Brain microvascular endothelial cell (primary cell): Measurements from ENCODE around the gene RHO.

ENCODE experiments used
- DNase-seq: peaks from one replicate; pipeline ENCODE4 v3.0.0-alpha.2; 2020
- H3K27ac ChIP-seq: fragments of 250-450 bp; sonication (Bioruptor Pico); 2 replicates; pipeline ENCODE4 v1.5.1; 2020; ENCODE audit warnings: mild to moderate bottlenecking, moderate library complexity
- H3K27me3 ChIP-seq: fragments of 250-450 bp; sonication (Bioruptor Pico); replicated peaks from 2 replicates; pipeline ENCODE4 v1.5.1; 2020; ENCODE audit warnings: mild to moderate bottlenecking
- H3K36me3 ChIP-seq: fragments of 250-450 bp; sonication (Bioruptor Pico); replicated peaks from 2 replicates; pipeline ENCODE4 v1.5.1; 2020; ENCODE audit warnings: mild to moderate bottlenecking
- H3K4me3 ChIP-seq: 2 replicates; pipeline ENCODE4 v1.5.1; 2011; ENCODE audit warnings: low read depth, mild to moderate bottlenecking, control low read depth, low read length, moderate library complexity
- in situ Hi-C: cut with HindIII; loops from 2 replicates; pipeline ENCODE4 v1.10.0; 2017; ENCODE audit warnings: low sequenced_read_pairs, low pct_ligation_motif_present
- TF ChIP-seq, protein P1 (sequence below): IDR thresholded peaks from 2 replicates; pipeline ENCODE4 v1.5.1; 2011; ENCODE audit warnings: low read depth, mild to moderate bottlenecking, moderate library complexity, low read length, control low read depth, inconsistent platforms; ENCODE audit errors: missing control alignments

Gene RHO

GRCh38 chr3:129519449-129519848 is 9.0 kb upstream of the RHO start:
- no peaks in the 10 kb centered on the region for H3K36me3 ChIP-seq
- in situ Hi-C loops: no loop called here
- DNase-seq: no peak
- H3K27me3 ChIP-seq: no peaks in the 10 kb centered on the region
- no peak overlapping the region for H3K4me3 ChIP-seq
- no peak overlapping the region for H3K27ac ChIP-seq
- TF ChIP-seq, protein P1, sequence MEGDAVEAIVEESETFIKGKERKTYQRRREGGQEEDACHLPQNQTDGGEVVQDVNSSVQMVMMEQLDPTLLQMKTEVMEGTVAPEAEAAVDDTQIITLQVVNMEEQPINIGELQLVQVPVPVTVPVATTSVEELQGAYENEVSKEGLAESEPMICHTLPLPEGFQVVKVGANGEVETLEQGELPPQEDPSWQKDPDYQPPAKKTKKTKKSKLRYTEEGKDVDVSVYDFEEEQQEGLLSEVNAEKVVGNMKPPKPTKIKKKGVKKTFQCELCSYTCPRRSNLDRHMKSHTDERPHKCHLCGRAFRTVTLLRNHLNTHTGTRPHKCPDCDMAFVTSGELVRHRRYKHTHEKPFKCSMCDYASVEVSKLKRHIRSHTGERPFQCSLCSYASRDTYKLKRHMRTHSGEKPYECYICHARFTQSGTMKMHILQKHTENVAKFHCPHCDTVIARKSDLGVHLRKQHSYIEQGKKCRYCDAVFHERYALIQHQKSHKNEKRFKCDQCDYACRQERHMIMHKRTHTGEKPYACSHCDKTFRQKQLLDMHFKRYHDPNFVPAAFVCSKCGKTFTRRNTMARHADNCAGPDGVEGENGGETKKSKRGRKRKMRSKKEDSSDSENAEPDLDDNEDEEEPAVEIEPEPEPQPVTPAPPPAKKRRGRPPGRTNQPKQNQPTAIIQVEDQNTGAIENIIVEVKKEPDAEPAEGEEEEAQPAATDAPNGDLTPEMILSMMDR: no peak

DNA sequence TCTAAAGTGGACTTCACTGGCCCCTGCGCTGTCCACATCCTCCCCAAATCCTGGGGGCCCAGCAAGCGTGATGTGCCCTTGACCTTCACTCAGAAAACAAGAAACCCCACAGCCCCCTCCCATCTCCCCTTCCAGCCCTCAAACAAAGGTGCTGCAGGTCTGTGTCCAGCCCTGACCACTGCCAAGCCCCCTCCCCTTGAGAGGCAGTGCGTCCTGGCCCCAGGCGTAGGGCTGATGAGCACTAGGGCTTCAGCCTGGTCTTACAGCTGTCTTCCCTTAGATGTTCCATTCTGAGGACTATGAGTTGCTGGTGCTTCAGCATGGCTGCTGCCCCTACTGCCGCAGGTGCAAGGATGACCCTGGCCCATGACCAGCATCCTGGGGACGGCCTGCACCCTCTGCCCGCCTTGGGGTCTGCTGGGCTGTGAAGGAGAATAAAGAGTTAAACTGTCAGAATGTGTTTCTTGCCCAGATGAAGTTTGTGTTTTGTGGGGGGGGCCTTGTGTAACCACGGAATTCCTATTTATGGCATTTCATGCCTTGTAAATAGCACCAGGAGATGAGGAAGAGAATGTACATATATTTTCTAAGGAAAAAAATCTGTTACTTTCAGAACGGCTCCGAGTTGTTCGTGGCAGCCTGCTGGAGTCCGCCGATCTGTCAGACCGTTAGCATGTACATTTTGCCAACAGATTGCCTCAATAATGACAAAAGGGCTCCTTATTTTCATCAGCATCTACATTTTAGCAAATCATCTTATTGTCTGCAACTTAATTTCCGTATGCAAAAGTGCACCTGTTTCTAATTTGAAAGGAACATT is 8.3 kb upstream of the RHO start:
- TF ChIP-seq, protein P1: no peak
- in situ Hi-C loops: no loop called here

DNA sequence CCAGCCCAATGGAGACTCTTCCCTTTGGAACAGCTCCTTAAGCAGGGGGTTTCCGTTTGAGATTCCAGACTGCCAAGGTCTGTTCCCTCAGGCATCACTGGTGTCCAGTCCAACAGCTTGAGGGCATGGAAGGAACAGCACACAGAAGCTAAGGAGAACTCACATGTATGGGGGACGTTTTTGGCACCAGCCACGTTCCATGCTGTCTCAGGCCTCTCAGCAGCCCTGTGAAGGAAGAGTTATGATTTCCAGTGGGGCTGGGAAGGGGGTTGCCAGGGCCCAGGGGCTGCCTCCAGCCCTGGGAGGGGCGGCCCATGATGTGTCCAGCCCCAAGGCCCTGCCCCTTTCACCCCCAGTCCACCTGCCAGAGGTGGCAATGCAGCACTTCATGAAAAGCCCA is 7.5 kb upstream of the RHO start:
- Histone ChIP-seq H3K36me3 (no peaks in the 10 kb centered on the region), H3K4me3 (no peak overlapping the region), H3K27me3 (no peaks in the 10 kb centered on the region), H3K27ac (no peak overlapping the region)
- in situ Hi-C loops: no loop called here
- DNase-seq: no peak
- TF ChIP-seq, protein P1: no peak

More for the DNA sequence above, 8.3 kb upstream of the RHO start:
- no peak overlapping the region for H3K27ac ChIP-seq
- no peaks in the 10 kb centered on the region for H3K36me3 ChIP-seq
- H3K27me3 ChIP-seq: no peaks in the 10 kb centered on the region
- DNase-seq: no peak
- H3K4me3 ChIP-seq: no peak overlapping the region

DNA sequence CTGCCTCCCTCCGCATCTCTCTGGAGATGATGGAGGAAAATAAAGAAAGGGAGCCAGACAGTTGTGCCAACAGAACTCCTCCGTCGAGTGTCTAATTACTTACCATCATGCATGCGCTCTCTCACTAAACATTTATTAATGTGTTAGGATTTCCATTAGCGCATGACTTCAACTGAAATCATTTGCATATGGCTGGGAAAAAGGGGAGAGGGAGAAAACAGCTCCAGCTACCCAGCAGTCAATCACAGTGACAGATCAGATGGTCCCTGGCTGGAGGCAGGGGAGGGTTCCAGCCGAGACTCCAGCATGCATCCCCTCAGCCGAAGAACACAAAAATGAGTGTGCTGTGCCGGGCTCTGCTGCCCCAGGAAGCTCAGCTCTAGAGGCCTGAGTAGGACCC is 6.8 kb upstream of the RHO start:
- TF ChIP-seq, protein P1: no peak
- Histone ChIP-seq H3K27ac (no peak overlapping the region), H3K36me3 (no peaks in the 10 kb centered on the region), H3K27me3 (no peaks in the 10 kb centered on the region), H3K4me3 (no peak overlapping the region)
- in situ Hi-C loops: no loop called here
- DNase-seq: no peak

DNA sequence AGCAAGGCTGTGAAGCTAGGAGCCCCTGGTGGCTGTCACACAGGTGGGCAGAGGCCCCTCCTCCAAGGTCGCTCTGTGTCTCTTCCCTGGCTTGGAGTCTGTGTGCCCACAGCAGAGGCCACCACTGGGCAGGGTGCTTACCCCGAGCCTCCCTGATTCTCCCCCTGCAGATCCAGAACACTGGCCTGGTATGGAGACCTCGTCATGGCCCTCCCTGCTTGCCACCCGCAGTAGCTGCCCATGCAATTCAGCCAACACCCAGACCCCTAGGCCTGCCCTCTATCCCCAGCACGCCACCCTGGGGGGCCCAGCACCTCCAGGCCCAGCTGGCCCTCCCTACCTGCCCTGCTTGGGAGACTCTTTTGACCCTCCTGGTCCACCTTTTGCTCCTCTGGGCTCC is 5.5 kb upstream of the RHO start:
- TF ChIP-seq, protein P1: no peak
- no peak overlapping the region for H3K27ac ChIP-seq
- in situ Hi-C loops: no loop called here
- no peaks in the 10 kb centered on the region for H3K36me3 ChIP-seq
- H3K4me3 ChIP-seq: no peak overlapping the region
- no peaks in the 10 kb centered on the region for H3K27me3 ChIP-seq
- no peak for DNase-seq

- no peaks in the 10 kb centered on the region for H3K36me3 ChIP-seq
- no peak overlapping the region for H3K4me3 ChIP-seq
- no peak for DNase-seq
- H3K27ac ChIP-seq: no peak overlapping the region
- H3K27me3 ChIP-seq: no peaks in the 10 kb centered on the region
- TF ChIP-seq, protein P1: no peak
- in situ Hi-C loops: no loop called here
Measured at GRCh38 chr3:129524081-129524480, 4.4 kb upstream of the RHO start.
